Stimulated activated CD8-positive, alpha-beta memory T cell treated with anti-CD3 and anti-CD28 coated beads, Interleukin-4, amount 100 ng/mL, for 48 hours (primary cell): Measurements from ENCODE around the gene MTERF4.

Experiments used
- DNase-seq: peaks from one replicate; pipeline ENCODE4 v3.0.0-alpha.2; 2020

Gene MTERF4

DNA sequence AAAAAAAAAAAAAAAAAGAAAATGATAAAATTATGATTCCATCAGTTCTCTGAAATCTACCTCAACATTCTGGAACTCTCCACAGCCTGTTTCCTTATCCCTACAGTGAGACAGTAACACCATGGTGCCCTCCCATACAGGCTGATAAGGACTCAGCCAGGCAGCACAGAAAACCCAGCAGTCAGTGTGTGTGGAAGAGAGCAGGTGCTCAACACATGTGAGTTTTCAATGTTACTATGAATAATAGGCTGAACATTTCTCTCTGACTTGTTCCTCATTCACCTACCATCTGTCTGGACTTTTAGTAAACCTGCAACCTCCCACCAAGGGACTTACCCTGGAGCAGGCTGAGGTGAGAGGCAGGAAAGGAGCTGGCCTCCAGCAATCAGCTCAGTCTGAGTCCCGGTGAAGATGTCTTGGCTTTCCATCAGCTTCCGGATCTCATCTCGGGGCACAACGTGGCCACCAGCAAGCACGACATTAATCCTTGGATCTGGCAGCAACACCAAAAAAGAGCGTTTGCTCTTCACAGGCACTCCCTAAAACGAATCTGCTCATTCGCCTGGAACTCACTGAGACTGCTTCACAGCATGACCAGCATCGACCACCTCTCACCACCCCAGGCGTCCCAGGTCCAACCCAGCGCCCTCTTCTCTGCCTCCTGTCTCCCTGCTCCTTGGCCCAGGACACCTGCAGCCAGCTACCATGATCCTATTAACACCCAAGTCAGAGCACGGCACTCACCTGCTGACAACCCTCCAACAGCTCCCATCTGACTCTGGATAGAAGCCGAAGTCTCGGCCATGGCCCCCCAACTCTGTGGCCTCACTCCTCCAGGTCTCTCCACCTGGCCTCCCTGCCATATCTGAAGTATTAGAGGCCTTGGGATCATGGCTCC, 30.7 kb upstream of the MTERF4 start:
- no peak for DNase-seq

DNA sequence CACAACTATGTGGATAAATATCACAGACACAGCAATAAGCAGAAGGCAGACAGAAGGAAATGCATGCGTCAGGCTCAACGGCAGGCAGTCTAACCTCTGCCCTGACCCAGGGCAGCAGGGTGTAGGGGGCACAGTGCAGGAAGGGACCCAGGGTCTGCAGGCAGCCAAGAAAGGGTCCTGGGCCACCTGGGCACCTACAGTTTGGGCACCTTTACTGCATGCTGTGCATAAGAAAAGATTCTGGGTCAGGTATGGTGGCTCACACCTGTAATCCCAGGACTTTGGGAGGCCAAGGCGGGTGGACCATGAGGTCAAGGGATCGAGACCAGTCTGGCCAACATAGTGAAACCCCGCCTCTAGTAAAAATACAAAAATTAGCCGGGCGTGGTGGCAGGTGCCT, 29.4 kb upstream of the MTERF4 start:
- DNase-seq, result no peak

DNA sequence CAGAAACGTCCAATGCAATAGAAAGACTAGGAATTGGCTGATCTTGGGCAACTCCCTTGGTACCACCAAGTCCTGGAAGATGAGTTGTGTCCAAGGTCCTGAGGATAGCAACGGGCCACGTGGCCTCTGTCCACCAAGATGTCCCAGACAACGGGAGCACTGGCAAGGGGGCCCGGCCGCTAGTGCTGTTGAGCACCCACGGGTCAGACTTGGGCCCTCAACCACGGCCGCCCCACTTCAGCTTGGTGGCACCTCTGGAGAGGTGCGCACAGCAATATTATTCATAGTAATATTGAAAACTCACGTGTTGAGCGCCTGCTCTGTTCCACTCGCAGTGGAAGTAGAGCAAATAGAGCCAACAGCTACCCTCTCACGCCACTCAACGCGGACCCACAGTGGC, 28.2 kb upstream of the MTERF4 start:
- no peak for DNase-seq

DNA sequence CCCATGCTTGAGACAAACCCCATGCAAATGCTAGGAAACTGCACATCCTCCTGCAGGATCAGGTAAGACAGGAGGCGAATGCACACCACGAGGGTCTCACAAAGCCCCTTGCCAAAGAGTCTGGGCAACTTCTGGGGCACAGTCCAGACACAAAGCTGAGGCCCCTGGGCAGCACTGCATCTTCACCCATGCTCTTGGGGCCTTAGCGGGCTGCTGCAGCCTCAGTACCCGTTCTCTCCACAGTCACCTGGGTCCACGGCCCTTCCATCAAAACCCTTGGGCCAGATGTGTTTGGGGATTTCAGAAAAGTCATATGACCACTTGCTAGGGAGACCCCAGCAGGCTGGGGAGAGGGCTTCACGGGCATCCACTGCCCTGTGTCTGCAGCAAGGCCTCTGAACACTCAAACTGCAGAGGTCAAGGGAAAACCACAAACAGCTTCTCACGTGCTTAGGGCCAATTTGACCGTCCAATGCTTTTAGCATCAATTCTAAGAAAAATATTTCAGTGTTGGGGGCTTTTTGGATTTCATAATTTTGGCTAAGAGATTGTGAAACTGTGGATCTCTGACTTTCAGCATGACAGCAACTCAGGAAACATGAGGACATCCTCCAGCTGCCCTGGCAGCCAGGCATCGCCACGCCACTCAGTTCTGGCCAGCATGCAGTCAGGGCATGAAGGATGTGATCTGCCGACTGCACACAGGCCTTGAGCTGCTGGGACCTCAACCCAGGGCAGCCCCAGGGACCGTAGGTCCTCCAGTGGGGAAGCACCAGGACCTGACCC, 27.2 kb upstream of the MTERF4 start:
- no peak for DNase-seq

DNA sequence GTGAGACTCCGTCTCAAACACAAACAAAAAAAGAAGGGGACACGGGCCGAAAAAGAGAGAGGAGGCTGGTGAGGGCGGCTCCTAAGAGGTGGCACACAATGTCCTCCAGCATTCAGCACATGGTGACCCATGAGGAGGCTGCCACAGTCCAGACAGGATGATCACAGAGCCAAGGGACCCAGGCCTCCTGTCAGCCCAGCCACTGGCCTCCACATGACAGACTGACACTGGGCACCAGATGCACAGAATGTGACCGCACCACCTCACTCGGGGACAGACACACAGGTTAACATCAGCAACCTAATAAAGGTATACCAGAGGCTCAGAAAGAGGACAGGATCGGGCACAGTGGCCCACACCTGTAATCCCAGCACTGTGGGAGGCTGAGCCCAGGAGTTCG, 26.2 kb upstream of the MTERF4 start:
- DNase-seq, result no peak

DNA sequence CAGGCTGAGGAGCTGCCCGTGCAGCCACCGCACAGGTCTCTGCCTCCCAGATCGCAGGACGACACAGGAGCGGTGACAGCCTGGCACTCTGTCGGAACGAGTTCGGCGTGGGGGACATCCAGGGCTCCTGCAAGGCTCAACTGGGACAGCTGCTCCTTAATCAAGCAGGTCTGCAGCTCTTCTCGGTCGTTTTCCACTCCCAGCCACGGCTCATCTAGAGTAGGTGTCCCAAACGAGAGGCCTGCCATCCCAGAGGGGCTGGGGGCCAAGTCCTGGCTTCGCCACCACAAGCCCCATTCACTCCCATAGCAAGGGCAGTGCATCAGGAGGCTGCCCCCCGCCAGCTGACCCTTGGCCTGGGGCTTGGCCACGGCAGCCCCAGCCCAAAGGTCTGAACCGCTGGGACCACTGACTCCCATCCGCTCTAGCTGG, 24.7 kb upstream of the MTERF4 start:
- DNase-seq, result no peak

DNA sequence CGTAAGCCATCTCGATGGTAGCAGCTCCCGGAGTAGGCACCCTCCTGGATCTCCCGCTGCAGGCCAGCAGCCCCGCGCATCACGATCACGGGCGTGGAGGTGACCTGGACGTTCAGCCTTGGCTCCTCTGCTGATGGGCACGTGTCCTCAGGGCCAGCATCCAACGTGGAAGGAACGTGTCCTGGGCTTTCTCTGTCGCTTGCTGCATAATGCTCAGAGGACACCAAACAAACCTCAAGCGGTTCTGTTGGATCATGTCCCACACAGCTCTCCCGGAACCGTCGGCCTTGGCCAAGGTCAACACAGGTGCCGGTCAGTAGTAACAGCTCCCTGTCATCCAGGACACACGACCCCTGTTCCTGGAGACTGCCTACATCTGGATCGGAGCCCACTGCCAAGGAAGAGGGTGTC, 24.1 kb upstream of the MTERF4 start:
- DNase-seq, result no peak

DNA sequence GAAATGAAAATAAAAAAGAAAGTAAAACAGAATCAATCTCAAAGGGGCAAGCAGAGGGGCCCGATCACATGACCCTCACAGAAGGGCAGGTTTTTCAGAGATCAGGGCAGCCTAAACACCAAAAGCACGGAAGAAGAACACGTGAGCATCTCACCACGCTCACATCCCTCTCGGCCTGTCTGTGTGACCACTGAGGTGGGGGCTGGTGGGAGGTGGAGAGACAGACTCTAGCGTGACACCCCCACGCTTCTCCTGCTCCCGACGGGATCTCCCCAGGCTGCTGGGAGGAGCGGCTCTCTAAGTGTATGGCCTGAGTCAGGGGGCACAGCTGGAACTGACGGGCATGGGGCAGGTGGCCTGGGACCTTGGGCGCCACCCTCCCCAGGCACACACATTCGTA, 23.5 kb upstream of the MTERF4 start:
- DNase-seq, result no peak

DNA sequence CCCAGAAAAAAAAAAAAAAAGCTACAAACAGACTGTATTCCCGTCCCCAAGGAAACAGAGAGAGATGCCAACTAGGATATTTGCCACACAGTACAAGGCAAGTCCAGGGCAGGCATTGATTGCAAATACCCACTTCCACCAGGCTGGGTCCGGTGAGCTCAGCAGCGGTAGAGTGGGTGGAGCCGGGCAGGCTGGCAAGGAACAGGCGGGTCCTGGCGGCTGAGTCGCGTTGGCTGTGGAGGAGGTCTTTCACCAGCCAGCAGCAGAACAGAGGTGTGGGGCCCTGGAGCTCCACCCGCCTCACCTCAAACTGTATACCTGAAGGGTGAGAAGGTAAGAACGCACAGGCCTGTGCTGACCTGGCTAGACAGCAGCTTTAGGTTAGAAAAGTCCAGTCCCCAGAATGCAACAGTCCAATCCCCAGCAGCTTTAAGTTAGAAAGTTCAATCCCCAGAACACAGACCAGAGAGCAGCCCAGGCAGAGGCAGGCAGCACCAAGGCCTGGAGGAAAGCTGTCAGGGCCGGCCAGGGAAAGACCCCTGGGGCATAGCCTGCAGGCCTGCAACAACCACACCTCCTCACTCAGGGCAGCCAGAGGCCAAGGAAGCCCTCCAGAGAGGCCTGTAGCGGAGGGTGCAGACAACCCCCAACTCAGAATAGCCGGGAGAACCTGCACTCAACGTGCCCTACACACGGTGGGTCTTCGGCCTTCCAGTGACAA, 21.9 kb upstream of the MTERF4 start:
- peak; percentile 60 for DNase-seq

DNA sequence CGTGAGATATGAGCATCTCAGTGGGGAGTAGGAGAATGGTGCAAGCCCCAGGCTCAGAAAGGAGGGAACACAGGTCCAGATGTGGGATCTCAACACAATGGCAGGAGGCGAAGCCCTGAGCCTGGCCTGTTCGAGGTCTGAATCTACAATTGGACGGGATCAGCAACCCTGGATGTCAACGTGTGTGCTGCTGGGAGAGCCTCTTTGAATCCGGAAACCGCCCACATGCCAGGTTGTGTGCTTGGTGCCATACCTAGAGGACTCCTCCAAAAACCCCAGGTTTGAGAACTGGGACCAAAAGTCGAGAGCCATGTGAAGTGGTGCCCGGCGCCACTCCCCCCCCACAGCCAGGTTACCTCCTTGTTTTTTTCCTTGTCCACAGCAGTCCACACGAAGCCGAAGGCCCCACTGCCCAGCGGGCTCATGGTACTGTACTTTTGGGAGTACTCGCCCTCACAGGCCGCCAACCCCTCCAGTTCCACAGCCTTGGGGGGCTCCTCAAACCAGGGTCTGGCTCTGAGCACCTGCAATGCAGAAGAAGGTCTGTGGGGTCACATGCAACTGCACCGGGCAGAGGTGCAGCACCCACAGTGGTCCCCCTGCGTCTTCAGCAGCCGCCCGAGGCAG, 20.4 kb upstream of the MTERF4 start:
- DNase-seq, result no peak

DNA sequence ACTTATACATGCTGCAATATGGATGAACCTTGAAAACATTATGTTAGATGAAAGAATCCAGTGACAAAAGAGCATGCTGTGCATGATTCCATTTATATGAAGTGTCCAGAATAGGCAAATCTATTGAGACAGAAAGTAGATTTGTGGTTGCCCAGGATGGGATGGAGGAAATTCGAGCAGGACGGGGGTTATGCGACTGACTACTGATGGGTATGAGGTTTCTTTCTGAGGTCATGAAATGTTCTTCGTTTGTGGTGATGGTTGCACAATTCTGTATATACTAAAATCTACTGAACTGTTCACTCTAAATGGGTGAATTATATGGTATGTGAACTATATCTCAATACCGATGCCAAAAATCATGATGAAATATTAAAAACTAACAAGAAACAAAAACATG, 18.9 kb upstream of the MTERF4 start:
- no peak for DNase-seq

DNA sequence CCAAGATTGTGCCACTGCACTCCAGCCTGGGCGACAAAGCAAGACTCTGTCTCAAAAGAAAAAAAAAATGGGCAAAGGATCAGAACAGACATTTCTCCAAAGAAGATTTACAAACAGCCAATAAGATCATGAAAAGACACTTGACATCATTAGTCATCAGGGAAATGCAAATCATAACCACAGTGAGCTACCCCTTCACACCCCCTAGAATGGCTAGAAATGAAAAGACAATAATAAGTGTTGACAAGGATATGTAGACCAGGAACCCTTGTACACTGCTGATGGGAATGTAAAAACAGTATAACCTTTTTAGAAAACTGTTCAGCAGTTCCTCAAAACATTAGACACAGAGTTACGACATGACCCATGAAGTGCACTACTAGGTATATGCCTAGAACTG, 18.4 kb upstream of the MTERF4 start:
- DNase-seq, result no peak

DNA sequence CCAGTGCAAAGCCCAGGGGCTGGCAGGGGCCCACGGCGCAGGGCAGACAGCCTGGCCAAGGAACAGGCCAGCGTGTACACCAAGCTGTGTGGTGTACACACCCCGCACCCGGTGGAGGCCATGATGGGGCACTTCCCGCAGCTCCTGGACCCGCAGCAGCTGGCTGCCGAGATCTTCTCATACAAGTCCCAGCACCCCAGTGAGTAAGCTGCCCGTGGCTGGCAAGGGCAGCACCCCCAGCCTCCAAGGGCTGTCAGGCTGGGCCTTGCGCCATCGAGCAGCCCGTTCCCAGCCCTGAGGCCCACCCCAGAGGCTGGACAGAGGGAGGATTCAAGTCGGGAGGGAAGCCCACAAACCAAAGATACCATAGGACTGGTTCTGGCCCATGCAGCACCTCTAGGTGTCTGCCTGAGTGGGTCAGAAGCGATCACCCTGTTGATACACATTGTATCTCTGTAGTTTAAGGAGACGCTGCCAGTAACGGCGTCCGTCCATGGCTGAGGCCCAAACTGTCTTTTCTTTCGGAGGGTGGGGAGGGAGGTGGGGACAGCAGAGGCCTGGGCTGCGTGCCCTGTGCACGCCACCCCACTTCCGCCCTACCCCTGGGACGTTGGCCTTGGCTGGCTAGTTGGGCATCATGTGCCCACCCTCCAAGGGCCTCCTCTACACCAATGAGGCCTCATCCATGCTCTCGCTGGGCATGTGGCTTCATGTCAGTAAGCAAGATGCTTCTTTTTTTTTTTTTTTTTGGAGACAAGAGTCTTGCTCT, 16.8 kb upstream of the MTERF4 start:
- DNase-seq, result no peak

DNA sequence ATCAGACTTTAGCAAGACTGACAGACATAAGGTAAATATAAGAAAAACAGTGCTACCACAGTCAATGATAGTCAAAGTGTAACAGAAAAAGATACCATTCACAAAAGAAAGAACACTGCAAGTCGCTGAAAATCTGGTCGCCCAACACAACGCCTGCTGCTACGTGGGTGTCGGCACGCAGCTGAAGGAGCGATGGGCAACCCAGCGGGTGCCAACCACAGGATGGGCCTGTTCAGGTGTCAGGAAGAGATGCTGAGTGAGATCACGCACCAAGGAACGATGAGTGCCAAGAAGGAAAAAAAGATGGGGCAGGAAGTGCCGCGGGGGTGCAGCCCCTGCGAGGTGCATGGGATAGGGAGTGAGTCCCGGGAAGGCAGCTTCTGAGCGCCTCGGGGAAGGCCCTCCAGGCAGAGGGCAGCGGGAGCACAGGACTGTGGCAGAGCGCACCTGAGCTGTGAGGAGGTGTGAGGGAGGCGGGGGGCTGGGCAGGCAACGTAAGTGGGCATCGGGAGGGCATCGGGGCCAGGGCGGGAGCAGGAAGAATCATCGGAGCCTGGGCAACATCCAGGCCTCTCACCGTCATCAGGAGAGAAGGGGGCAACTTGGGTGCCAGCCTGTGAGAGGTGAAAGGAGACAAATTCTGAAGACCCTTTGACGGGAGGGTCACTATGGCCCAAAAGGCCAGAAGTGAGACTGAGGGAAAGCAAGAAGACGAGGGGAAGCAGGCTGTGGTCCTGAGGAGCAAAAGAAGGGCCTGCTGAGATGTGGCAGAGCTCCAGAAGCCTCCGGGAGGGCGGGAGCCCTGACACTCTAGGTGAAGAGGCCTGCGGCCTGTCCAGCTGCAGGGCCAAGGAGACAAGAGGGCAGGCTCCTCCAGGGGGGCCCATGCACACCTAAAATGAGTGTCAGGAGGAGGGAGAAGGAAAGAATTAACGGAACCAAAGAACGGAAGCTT, 14.8 kb upstream of the MTERF4 start:
- no peak for DNase-seq

DNA sequence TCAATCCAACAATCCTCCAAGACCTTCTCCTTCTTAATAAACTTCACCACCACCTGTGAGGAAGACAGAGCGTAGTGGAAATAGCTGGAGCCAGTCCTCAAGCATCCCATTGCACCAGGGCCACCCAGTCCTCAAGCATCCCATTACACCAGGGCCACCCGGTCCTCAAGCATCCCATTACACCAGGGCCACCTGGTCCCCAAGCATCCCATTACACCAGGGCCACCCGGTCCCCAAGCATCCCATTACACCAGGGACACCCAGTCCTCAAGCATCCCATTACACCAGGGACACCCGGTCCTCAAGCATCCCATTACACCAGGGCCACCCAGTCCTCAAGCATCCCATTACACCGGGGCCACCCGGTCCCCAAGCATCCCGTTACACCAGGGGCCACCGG, 13.3 kb upstream of the MTERF4 start:
- no peak for DNase-seq

DNA sequence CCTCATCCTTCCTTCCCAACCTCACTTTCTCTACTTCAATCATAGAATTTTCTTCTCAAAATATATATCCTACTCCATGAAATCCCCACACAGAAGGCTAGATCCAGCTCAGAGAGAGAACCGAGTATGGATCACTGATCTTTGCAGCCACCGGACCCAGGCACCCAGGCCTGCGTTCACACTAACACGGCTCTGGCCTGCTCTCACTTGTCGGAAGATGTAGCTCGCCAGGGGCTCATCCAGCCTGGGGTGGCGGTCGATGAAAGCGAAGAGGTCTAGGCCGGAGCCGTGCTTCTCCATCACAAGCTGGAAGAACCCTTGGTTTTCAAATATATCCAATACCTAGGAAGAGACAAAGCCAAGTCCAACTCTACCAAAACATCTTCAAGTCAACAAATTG, 12.7 kb upstream of the MTERF4 start:
- DNase-seq, result no peak

DNA sequence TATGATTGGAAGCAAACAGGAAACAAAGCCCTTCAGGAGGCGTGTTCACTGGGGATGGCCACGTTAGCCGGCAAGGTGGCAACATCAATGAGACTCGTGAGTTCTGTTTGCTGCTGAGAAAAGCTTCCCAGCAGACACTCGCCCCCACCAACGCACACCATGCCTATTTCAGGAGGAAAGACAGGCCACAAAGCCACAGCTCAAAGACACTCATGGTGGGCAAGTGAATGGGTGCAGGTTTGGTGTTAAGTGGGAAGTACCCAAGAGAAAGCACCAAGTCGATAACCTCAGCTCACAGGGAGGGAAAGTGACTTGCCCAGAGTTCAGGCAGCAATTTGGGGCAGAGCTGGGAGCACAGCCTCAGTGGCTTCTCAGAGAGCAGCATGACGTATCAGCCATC, 10.5 kb upstream of the MTERF4 start:
- peak; percentile 78 for DNase-seq

DNA sequence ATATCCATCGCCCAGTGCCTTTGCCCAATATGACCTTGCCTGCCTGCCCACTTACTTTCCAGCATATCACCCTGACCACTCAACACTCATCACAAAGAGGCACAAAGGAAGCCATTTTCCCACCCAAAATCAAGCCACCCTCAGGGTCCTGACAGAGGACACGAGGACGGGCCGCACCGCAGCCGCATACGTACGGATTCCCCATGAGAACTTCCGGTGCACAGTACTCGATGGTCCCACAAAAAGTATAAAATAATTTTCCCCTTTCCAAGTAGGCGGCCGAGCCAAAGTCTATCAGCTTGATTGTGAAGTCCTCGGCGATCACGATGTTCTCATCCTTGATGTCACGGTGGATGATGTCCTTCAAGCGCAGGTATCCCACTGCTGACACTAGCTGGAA, 10.0 kb upstream of the MTERF4 start:
- DNase-seq, result no peak

DNA sequence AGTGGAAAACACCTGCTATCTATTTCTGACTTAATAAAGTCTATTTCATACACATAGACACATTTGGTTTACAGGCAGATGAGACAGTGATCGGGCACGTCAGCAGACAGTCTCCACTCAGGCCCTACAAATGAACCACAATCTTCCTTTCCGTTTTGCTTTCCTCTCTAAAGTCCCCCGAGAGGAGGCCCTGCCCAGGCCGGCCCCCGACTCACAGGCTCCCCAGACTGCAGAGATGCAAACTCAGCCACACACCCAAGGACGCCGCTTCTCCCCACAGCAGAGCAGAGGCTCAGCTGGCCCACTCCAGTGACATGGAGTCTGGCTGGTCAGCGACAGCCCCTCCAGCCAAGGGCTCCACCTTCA, 9.3 kb upstream of the MTERF4 start:
- peak; percentile 55 for DNase-seq

DNA sequence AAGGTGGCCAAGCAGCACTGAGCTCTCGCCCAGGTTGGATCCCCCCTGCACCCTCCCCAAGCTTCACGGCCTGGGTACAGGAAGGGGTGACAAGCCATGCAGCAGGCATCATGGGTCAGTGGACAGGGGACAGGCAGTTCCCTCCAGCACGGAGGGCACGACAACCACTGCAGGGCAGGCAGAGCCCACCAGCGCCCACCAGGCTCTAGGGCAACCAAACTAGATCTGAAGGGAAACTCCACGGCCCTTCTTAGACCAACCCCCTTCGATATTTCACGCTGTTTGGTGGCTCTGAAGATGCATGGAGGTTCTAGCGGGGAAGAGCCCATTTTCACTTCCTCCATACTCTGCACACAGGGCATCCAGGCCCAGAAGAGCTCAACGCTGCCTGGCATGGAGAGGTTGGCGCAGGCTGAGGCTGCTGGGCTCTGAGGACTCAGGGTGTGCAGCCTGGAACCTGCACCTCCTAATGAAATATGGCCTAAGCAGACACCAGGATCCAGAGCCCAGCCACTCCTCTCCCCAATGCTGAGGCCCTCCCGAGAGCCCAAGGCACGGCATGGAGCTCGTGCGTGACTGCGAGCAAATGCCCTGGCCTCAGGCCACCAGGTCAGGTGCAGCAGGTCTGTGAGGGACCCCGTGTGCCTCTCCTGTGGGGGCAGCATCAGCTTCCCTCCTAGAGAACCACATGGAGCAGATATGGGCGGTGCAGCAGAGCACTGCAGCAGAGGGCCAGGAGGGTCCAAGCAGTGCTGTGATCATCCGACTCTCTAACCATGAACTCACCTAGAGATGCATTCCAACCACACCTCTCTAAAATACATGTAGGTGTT, 8.7 kb upstream of the MTERF4 start:
- peak; percentile 30 for DNase-seq
